Skeletal muscle satellite cell (primary cell): ENCODE measurements around the gene MRGPRF.
"Not testable (repeated sequence)": the region's sequence is repeated elsewhere in the genome, so short reads cannot be mapped to it uniquely, and the experiment has no call there.

Experiments
- H3K27me3 ChIP-seq: 2 replicates; pipeline ENCODE4 v1.7.0; 2013; ENCODE audit warnings: low read length; ENCODE audit not compliant: control insufficient read depth, insufficient read depth
- H3K36me3 ChIP-seq: 2 replicates; pipeline ENCODE4 v1.7.0; 2013; ENCODE audit warnings: mild to moderate bottlenecking, control low read depth, low read length; ENCODE audit not compliant: insufficient read depth
- H3K4me1 ChIP-seq: 2 replicates; pipeline ENCODE4 v1.7.0; 2013; ENCODE audit warnings: low read length; ENCODE audit not compliant: control insufficient read depth, insufficient read depth
- H3K4me2 ChIP-seq: 2 replicates; pipeline ENCODE4 v1.7.0; 2013; ENCODE audit warnings: mild to moderate bottlenecking, low read length
- H3K4me3 ChIP-seq: 2 replicates; pipeline ENCODE4 v1.7.0; 2013; ENCODE audit warnings: low read length
- H3K9ac ChIP-seq: 2 replicates; pipeline ENCODE4 v1.7.0; 2013; ENCODE audit warnings: mild to moderate bottlenecking, low read depth, low read length, moderate library complexity
- H3K9me3 ChIP-seq: replicated peaks from 2 replicates; pipeline ENCODE4 v1.7.0; 2013; ENCODE audit warnings: mild to moderate bottlenecking, control low read depth, low read length

MRGPRF gene

GRCh38 chr11:68974421-68975194 is 38.4 kb downstream of the MRGPRF start:
- H3K9ac ChIP-seq, result no peak overlapping the region
- no peaks in the 10 kb centered on the region for H3K36me3 ChIP-seq
- no peak overlapping the region for H3K4me2 ChIP-seq
- no peak overlapping the region for H3K4me3 ChIP-seq
- no peaks in the 10 kb centered on the region for H3K9me3 ChIP-seq
- H3K4me1 ChIP-seq, result no peaks in the 10 kb centered on the region
- H3K27me3 ChIP-seq, result peaks cover 51% of the 10 kb centered on the region

DNA sequence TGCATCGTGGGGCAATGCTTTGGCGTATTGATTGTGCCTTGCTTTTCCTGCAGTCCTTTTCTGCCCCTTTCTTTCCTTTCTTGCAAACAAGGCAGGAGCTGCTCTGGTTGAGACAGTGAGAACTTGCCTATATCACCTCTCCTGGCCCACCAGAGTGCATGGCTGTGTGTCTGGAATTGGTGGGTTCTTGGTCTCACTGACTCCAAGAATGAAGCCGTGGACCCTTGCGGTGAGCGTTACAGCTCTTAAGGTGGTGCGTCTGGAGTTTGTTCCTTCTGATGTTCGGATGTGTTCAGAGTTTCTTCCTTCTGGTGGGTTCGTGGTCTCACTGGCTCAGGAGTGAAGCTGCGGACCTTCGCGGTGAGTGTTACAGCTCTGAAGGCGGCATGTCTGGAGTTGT is 39.3 kb downstream of the MRGPRF start:
- not testable (repeated sequence) for H3K9me3 ChIP-seq, H3K4me1 ChIP-seq, H3K4me3 ChIP-seq, H3K4me2 ChIP-seq, H3K9ac ChIP-seq, H3K36me3 ChIP-seq
- H3K27me3 ChIP-seq, result peaks cover 46% of the 10 kb centered on the region

GRCh38 chr11:68973219-68973618 is 39.8 kb downstream of the MRGPRF start:
- Histone ChIP-seq H3K36me3 (no peaks in the 10 kb centered on the region), H3K4me3 (no peak overlapping the region), H3K4me1 (no peaks in the 10 kb centered on the region), H3K9me3 (no peaks in the 10 kb centered on the region), H3K27me3 (peaks cover 46% of the 10 kb centered on the region), H3K4me2 (no peak overlapping the region), H3K9ac (no peak overlapping the region)

GRCh38 chr11:68970921-68971636 is 42.0 kb downstream of the MRGPRF start:
- H3K9ac ChIP-seq, result no peak overlapping the region
- no peaks in the 10 kb centered on the region for H3K9me3 ChIP-seq
- H3K36me3 ChIP-seq, result no peaks in the 10 kb centered on the region
- no peaks in the 10 kb centered on the region for H3K4me1 ChIP-seq
- H3K27me3 ChIP-seq, result peaks cover 56% of the 10 kb centered on the region
- H3K4me2 ChIP-seq, result no peak overlapping the region
- H3K4me3 ChIP-seq, result no peak overlapping the region

DNA sequence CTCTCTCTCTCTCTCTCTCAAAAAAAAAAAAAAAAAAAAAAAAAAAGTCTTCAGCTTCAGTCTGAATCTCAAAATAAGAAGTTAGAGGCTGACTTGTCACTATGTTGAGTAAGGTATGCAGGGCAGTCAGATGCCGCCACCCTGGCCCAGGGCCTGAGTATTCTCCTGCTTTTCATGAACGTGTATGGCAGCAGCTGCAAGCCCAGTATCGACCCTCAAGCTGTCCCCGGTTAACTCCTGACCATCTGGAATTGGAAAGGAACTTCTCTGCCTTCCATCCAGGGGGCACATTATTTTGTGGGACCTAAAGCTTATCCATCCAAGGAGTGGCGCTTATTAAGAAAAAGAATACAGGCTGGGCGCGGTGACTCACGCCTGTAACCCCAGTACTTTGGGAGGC is 43.7 kb downstream of the MRGPRF start:
- H3K4me1 ChIP-seq, result no peaks in the 10 kb centered on the region
- peaks cover 68% of the 10 kb centered on the region for H3K27me3 ChIP-seq
- H3K9me3 ChIP-seq, result no peaks in the 10 kb centered on the region
- H3K36me3 ChIP-seq, result no peaks in the 10 kb centered on the region
- no peak overlapping the region for H3K4me2 ChIP-seq
- no peak overlapping the region for H3K4me3 ChIP-seq
- no peak overlapping the region for H3K9ac ChIP-seq

- H3K4me1 ChIP-seq, result no peaks in the 10 kb centered on the region
- no peaks in the 10 kb centered on the region for H3K36me3 ChIP-seq
- H3K4me3 ChIP-seq, result no peak overlapping the region
- peaks cover 73% of the 10 kb centered on the region for H3K27me3 ChIP-seq
- H3K9me3 ChIP-seq, result no peaks in the 10 kb centered on the region
- H3K4me2 ChIP-seq, result no peak overlapping the region
- no peak overlapping the region for H3K9ac ChIP-seq
These were observed 44.5 kb downstream of the MRGPRF start for GRCh38 chr11:68968306-68969250.

- H3K27me3 ChIP-seq, result peaks cover 63% of the 10 kb centered on the region
- H3K4me3 ChIP-seq, result no peak overlapping the region
- no peaks in the 10 kb centered on the region for H3K4me1 ChIP-seq
- peaks cover 5% of the 10 kb centered on the region for H3K9me3 ChIP-seq
- no peak overlapping the region for H3K4me2 ChIP-seq
- no peaks in the 10 kb centered on the region for H3K36me3 ChIP-seq
- H3K9ac ChIP-seq, result no peak overlapping the region
These were observed 45.9 kb downstream of the MRGPRF start for GRCh38 chr11:68966894-68967780.

- H3K4me3 ChIP-seq, result no peak overlapping the region
- H3K4me1 ChIP-seq, result no peaks in the 10 kb centered on the region
- H3K9me3 ChIP-seq, result peaks cover 5% of the 10 kb centered on the region
- H3K4me2 ChIP-seq, result no peak overlapping the region
- no peak overlapping the region for H3K9ac ChIP-seq
- peaks cover 60% of the 10 kb centered on the region for H3K27me3 ChIP-seq
- H3K36me3 ChIP-seq, result no peaks in the 10 kb centered on the region
These were observed 46.9 kb downstream of the MRGPRF start for GRCh38 chr11:68965901-68966853.

DNA sequence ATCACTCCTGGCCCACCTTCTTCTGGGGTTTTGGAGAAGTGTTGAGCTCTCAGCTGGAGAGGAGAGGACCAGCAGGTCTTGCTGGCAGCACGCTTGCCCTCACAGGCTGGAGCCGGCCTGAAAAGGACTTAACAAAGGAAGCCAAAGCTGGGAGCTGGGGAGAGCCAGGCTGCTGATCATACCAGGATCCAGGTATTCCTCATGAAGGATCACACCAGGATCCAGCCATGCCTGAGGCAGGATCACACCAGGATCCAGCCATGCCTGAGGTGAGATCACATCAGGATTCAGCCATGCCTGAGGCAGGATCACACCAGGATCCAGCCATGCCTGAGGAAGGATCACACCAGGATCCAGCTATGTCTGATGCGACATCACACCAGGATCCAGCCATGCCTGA is 49.3 kb downstream of the MRGPRF start:
- H3K4me1 ChIP-seq, result no peaks in the 10 kb centered on the region
- H3K9me3 ChIP-seq, result peaks cover 5% of the 10 kb centered on the region

More for the DNA sequence above, 49.3 kb downstream of the MRGPRF start:
- no peak overlapping the region for H3K4me3 ChIP-seq
- H3K4me2 ChIP-seq, result no peak overlapping the region
- no peak overlapping the region for H3K9ac ChIP-seq
- H3K27me3 ChIP-seq, result peaks cover 56% of the 10 kb centered on the region
- H3K36me3 ChIP-seq, result no peaks in the 10 kb centered on the region
